Adrenal gland (tissue), 5 donors: Measurements from ENCODE around the gene IL12RB2.

ENCODE experiments used
- POLR2A ChIP-seq, 2 donors: fragments of 450-650 bp; IDR thresholded peaks; one replicate each; pipeline ENCODE4 v1.6.1; 2017; ENCODE audit warnings: antibody characterized with exemption in 2 of 2, mild to moderate bottlenecking in 2 of 2, moderate library complexity in 1 of 2
- TF ChIP-seq, protein P1 (sequence below), 6 experiments: fragments of 450-650 bp in 4 of 6; fragments of 200-600 bp in 2 of 6; sonication (generic) in 1 of 6; IDR thresholded peaks; 1 replicate in 5 of 6; 2 replicates in 1 of 6; pipeline versions ENCODE4 v1.5.1 to v1.8.0; 2016 to 2021; ENCODE audit warnings: antibody characterized with exemption in 6 of 6, mild to moderate bottlenecking in 2 of 6, moderate library complexity in 1 of 6
- donor health status: DM: no; HTN: no; CAD: no.

DNA sequence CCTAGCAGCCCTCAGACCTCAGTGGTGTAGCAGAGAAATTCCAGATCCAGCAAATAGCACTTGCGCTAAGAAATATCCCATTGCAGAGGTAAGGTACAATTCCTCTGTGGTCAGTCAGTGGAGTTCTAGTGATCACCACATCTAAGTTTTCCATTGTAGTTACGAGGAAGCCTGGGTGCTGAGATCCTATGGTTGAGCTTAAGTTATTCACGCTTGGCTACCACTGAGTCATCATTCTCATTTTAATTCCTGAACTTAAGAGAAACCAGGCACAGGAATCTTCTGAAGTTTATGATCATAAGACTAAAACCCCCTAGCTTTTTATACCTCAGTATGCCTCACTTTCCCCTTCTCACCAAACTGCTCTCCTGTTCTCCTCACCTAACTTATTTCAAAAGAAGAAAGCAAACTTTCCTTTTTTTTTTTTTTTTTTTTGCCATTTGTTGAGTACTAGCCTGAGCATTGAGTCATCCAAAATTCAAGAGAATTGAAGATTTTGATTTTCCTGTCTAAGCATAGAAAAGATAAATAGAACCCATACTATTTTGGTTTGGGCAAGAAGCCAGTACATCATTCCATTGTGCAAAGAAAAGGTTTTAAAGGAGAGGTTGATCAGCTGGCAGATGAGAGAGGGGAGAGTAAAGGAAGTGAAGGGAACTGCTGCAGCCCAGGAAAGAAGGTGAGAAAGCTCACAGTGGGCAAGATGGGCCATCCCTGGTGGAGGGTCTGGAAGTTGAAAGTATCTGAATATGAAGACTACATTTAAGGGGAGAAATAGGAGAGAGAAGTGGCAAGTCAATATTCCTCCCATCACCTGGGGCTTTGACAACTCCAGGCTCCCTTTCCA is 82.6 kb downstream of the IL12RB2 start:
- no peak for TF ChIP-seq POLR2A (IDR thresholded peaks at IDR 0.05)
- TF ChIP-seq, protein P1, sequence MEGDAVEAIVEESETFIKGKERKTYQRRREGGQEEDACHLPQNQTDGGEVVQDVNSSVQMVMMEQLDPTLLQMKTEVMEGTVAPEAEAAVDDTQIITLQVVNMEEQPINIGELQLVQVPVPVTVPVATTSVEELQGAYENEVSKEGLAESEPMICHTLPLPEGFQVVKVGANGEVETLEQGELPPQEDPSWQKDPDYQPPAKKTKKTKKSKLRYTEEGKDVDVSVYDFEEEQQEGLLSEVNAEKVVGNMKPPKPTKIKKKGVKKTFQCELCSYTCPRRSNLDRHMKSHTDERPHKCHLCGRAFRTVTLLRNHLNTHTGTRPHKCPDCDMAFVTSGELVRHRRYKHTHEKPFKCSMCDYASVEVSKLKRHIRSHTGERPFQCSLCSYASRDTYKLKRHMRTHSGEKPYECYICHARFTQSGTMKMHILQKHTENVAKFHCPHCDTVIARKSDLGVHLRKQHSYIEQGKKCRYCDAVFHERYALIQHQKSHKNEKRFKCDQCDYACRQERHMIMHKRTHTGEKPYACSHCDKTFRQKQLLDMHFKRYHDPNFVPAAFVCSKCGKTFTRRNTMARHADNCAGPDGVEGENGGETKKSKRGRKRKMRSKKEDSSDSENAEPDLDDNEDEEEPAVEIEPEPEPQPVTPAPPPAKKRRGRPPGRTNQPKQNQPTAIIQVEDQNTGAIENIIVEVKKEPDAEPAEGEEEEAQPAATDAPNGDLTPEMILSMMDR (IDR thresholded peaks at IDR 0.05): no peak
